HPDE6-E6E7 (cell line): Measurements from ENCODE around the gene SCYGR1.
"Not testable (repeated sequence)": the region's sequence is repeated elsewhere in the genome, so short reads cannot be mapped to it uniquely, and the experiment has no call there.

Experiments
- DNase-seq: peaks from one replicate; pipeline ENCODE4 v3.0.0; 2011; ENCODE audit warnings: missing footprints; ENCODE audit errors: extremely low spot score

Gene SCYGR1

DNA sequence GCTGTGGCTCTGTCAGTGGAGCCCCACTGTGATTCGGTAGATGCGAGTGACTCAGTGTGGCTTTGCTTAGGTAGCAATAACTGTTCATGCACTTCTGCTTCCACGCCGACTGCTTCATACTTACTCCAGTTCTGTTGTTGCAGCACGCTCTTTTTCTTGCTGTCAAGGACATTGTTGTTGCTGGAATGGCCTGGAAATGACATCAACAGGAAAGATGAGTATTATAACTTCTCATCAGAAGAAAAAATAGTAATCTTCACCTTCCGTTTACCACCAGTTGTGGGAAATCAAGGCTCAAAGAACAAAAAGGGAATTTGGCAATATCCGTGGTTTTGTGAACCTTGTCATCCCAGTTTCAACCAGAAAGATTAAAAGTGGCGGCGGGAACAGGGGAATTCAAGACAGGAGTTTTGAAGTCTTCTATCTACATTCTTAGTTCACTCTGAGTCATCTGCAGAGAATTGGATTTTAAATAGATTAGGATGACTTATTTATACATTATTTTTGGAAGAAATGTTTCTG lies 16.9 kb downstream of the SCYGR1 start:
- no peak for DNase-seq

DNA sequence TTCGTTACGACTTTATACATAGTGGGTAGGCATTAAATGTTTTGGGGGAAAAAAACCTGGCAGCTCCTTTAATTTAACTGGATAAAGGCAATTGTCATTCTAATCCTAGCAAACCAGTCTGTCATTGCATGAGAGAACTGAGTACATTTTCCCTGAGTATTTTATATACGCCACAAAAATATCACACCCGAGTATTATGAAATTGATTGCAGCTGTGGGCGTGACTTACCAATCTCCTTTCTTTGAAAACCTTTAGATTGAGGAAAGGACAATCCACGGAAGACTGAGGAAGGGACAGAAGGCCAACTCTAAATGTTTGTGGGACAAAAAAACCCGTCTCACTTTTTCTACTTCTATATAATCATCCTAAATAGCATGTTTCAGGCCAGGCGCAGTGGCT lies 17.7 kb downstream of the SCYGR1 start:
- DNase-seq = no peak

DNA sequence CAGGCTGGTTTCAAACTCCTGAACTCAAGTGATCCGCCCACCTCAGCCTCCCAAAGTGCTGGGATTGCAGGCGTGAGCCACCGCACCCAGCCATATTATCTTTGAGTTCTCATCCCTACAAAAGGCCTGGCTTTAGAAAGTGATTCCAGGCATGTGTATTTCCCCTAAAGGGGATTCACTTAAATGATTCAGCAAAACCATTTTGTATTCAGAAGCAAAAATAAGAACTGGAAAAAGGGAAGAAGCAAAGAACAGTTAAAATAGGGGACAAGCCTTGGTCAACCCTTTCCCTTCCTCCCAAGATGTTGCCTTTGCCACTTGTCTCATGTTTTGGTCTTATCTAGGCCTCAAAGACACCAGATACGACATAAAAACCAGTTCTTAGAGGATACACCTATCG lies 19.2 kb downstream of the SCYGR1 start:
- DNase-seq = no peak

DNA sequence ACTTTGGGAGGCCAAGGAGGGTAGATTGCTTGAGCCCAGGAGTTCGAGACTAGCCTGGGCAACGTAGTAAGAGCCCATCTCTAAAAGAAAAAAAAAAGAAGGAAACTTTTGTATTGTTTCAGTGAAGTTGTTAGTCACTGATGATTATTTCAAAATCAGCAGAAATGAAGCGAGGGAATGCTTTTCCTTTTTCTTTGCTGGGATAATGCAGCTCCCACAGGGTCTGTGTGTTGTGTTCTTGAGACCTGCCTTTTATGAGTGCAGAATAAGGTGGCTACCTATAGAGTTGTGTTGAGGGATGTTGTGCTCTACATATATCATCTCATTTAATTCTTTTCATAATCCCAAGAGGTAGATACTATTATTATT lies 20.3 kb downstream of the SCYGR1 start:
- no peak for DNase-seq

DNA sequence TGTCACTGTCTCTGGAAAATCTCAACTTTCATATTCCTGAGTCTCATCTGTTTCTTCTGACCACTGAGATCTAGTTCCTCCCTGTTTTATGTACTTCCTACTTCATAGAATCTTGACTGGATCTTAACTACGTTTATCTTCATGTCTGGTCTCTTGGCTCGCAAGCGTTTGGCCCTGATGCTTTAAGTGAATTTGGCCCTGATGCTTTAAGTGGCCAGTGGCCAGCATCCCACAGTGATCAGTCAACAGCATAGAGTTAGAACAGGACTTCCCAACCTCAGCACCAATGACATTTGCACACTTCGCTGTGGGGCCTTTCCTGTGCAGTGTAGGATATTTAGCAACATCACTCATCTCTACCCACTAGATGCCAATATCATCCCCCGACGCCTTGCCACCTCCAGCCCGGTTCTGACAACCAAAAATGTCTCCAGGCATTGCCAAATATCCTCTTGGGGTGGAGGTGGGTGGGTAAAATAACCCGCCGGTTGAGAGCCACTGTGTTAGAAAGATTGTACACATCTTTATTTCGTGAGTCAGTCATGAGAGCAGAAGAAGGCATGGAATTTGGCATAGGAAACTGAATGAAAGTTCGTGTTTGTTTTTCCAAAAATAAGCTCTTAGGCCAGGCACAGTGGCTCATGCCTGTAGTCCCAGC lies 20.9 kb downstream of the SCYGR1 start:
- DNase-seq = no peak

DNA sequence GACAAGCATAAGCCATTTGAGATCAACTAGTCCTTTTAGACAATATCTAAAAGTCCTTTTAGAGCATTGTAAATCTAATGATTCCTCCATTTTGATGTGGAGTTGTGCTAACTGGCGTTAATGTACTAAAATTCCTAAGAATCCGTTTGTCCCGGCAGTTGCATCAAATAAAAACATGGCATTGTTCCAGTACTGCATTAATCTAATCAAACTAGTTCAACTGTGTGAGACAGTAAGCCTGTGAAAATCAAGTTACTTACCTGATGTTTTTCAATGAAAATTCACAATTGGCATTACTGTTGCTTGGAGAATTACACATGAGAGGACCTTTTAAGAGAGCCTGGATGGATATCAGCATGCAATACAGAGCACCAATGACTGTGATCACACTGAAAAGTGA lies 21.9 kb downstream of the SCYGR1 start:
- no peak for DNase-seq

DNA sequence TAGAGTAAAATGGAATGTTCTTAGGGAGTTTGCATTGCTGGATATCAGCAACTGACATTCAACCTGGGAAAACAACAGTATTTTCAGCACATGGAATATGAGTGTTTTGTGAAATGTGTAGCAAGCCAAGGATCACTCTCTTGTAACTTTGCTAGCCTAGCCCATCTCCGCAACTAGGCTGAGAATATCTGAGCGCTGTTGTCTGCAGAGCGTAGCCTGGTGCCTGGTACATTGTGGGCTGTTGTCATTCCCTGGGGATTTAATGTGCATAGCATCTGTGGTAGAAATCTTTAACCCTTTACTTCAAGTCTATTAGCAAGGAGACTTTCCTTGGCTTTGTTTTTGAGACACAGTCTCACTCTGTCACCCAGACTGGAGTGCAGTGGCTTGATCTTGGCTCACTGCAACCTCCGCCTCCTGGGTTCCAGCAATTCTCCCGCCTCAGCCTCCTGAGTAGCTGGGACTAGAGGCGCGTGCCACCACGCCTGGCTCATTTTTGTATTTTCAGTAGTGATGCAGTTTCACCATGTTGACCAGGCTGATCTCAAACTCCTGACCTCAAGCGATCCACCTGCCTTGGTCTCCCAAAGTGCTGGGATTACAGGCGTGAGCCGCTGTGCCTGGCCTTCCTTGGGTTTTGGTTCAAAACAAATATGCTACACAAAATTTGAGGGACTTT lies 23.0 kb downstream of the SCYGR1 start:
- DNase-seq = not testable (repeated sequence)

DNA sequence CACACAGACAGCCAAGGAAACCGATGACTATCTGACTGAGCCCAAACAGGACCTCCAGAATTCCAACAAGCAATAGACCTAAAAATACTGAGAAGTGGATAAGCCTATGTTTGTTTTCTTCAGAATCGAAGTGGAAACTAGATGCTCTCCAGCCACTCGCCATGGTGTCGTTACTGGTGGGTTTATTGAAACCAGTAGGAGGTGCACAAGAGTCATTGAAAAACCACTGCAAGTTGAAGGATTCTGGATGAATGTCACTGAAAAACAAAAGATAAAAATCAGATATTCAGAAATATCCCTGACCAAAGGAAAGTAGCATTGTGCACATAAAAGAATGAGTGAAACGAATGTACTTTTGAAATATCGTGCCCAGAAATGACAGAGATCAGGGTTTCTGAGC lies 24.0 kb downstream of the SCYGR1 start:
- DNase-seq = no peak

DNA sequence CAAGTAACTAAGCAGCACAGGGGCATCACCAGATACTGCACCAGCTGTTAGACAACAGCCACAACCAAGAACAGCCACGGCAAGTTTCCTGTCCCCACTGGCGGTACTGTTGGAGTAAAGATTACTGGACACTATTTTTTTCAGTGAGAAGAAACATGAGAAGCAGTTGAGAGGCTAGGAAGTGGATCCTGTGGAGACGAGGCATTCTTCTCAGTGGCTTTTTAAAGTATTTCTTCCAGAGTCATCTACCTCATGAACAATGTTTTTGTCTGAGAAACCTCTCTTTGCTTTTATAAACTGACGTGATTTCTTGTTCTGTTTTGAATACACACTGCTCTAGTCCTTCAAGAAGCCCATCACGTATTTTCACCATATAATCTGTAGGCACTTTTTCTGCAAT lies 27.4 kb downstream of the SCYGR1 start:
- no peak for DNase-seq

DNA sequence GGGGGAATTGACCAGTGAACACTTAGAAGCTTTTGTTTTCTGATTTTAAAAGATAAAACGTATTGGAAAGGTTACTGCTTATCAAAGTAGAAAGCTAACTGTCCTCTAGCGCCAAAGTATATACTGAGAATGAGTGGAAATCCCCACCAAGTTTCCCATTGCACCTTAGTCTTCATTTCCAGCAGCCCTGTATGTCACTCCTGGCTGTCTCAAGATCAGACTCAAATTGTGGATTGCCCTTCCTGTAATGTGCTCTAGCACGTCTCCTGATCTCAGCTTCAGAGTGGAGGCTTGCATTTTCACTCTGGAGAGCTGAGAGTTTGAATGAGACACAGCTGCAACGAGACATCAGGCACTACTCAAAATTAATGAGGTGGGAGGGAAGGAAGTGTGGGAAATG lies 36.1 kb downstream of the SCYGR1 start:
- no peak for DNase-seq

DNA sequence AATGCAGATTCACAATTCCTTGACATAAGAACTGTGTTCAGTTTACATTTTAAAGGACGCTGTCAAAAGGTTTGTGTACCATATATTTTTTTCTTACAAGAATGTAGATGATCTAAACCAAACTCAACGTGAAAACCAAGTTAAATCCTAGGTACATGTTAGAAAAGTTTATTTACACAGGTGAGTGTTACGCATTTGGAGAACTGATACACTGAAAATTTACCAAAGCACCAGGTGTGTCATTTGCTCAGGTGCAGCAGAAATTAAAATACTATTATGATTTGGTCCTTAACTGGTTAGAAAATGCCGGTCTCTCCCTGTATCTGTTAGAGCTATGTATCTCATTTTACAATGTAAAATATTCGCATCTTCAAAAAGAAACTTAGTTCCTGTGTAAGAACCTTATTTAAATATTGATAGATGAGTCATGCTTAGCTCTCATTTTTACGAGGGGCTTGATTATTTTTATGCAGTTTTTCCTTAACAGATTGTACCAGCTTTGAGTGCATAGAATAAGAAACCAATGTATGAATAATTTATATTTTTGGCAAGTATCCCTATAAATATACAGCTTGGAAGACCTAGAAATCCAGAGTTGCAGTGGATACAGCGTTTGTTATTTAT lies 37.6 kb downstream of the SCYGR1 start:
- no peak for DNase-seq

DNA sequence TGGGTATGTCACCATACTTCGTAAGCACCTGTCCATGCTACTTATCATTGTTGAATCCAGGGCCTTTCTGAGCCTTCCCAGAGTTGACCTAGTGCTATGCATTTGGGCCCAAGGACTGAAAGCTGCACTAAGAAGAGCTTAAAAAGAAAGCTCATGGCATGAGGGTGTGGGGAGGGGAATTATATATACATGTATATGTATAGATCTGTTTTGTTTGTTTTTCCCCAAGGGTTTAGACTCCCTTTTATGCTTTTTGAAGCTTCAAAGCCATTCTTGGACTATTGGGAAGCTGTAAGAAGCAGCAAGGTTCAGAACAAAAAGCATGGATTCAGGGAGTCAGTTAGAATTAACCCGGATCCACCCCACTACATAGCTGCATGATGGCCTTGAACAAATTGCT lies 39.4 kb downstream of the SCYGR1 start:
- no peak for DNase-seq

DNA sequence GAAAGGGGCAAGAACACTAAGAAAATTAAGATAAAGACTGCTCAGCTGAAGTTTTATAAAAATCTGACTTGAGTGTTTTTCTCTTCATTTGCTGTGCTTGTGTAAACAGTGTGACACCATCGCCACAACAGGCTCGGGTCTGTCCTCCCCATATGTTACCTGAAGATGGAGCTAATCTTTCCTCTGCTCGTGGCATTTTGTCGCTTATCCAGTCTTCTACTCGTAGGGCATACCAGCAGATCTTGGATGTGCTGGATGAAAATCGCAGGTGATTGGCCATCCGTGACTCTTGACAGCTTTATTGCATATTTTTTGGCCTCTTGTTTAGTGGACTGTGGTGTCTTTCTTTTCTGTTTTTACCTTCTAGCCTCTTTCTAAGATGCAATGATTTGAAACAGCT lies 40.6 kb downstream of the SCYGR1 start:
- DNase-seq = no peak

DNA sequence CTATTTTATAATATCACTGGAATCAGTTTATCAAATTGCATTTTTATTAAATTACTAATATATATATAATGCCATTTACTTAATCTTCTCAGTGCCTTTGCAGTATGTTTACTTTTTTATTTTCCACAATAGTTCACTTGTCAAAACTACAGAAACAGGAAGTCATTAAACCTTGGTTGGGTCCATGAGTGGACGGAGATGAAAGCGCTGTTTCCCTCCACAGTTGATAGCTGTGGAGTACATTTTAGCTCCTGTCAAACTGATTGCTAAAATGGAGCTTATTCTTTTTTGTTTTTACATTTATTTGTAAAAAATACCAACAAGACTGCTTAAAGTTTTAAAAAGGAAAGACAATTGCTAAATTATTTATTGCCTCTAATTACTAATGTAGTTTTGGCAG lies 43.5 kb downstream of the SCYGR1 start:
- no peak for DNase-seq

DNA sequence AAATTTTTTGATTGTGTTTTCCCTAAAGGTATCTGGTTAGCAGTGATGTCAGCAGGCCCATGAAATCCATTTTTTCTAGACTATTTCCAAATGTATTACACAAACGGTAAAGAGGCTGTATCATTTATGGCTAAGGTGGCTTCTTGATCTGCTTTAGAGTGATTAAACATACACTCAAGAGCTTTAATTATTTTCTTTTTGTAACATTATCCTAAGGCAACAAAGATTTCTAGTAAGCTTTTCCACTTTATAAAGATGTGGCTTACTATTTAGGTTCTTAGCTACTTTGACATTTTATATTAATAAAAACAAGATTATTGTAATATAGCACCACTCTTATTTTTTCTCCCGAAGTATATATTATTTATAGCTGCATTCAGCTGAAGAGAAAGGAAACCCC lies 46.2 kb downstream of the SCYGR1 start:
- DNase-seq = no peak

DNA sequence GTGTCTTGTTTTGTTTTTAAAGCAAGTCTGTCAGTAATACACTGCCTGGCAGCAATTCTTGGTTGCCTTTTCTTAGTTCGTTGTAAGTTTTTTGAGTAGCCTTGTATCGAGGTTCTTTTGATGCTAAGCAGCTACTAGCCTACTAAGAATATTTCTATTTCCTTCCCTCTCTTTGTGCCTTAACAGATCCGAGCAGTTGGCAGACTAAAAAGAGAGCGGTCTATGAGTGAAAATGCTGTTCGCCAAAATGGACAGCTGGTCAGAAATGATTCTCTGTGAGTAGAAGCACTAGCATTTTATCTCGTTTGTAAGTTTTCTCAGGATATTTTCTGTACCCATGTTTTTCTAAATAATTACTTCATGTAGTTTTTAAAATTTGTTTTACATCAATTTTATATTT lies 47.6 kb downstream of the SCYGR1 start:
- DNase-seq = no peak

DNA sequence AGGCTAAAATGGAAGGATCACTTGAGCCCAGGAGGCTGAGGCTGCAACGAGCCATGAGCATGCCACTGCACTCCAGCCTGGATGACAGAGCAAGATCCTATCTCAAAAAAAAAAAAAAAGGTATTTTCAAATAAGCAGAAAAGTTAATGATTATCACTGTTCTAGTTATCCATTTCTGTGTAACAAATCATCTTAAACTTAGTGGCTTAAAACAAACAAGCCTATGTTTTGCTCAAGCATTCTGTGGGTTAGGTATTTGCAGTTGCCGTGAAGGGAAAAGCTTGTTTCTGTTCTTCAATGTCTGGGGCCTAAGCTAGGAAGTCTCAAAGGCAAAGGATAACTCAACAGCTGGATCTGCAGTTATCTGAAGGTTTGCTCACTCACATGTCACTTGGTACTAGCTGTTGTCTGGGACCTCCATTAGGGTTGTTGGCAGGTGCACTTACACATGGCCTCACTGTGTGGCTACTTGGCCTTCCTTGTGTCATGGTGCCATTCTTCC lies 48.6 kb downstream of the SCYGR1 start:
- no peak for DNase-seq
